Activated naive CD4-positive, alpha-beta T cell treated with anti-CD3 and anti-CD28 coated beads for 36 hours (primary cell): Measurements from ENCODE around the gene DENND2A. TPM values are rescaled to one million over a fixed set of nuclear protein-coding genes. Genes with fewer than 3 reads are reported as not detected.
"Not testable (repeated sequence)": the region's sequence is repeated elsewhere in the genome, so short reads cannot be mapped to it uniquely, and the experiment has no call there.

Source experiments
- CTCF ChIA-PET: fragments of 350-600 bp; sonication (Branson Sonifier 250); formaldehyde crosslinking; loops from one replicate; lab custom pipeline; 2021; ENCODE audit warnings: antibody characterized with exemption; lab: Charles Lee
- DNase-seq: peaks from one replicate; pipeline ENCODE4 v3.0.0-alpha.2; 2020
- H3K27ac Mint-ChIP-seq: one replicate; pipeline ENCODE4 v1.8.0; 2021; ENCODE audit warnings: mild to moderate bottlenecking, mixed read lengths
- H3K27me3 Mint-ChIP-seq: one replicate; pipeline ENCODE4 v1.8.0; 2021; ENCODE audit warnings: low read depth, mixed read lengths
- H3K36me3 Mint-ChIP-seq: one replicate; pipeline ENCODE4 v1.8.0; 2021; ENCODE audit warnings: low read depth, mixed read lengths
- H3K4me1 Mint-ChIP-seq: one replicate; pipeline ENCODE4 v1.8.0; 2021; ENCODE audit warnings: low read depth, mixed read lengths
- H3K4me3 Mint-ChIP-seq: one replicate; pipeline ENCODE4 v1.8.0; 2021; ENCODE audit warnings: mild to moderate bottlenecking, moderate library complexity, mixed read lengths
- H3K9me3 Mint-ChIP-seq: one replicate; pipeline ENCODE4 v1.8.0; 2021; ENCODE audit warnings: mixed read lengths
- intact Hi-C: fragments of 100-400 bp; cut with micrococcal nuclease; formaldehyde crosslinking; loops from one replicate; pipeline ENCODE4 v1.15.1; 2023
- total RNA-seq, 2 experiments: library from RNA; stranded (reverse); gene quantifications; one replicate each; pipeline ENCODE4 v1.2.3, GENCODE V29; 2021

Gene DENND2A
- total RNA-seq, 2 experiments from 2014 or later = not detected

GRCh38 chr7:140562926-140563481, 77.6 kb downstream of the DENND2A start:
- no peaks in the 10 kb centered on the region for H3K4me1 Mint-ChIP-seq
- H3K27ac Mint-ChIP-seq = no peak overlapping the region
- H3K27me3 Mint-ChIP-seq = no peaks in the 10 kb centered on the region
- no peaks in the 10 kb centered on the region for H3K9me3 Mint-ChIP-seq
- H3K36me3 Mint-ChIP-seq = no peaks in the 10 kb centered on the region
- DNase-seq = no peak
- CTCF ChIA-PET = interaction anchor here (0.5 kb wide), 1 partner anchor 45 kb away, joined by 3 read pairs; no protein-coding TSS in a partner anchor
- intact Hi-C loops = no loop called here
- no peak overlapping the region for H3K4me3 Mint-ChIP-seq

- CTCF ChIA-PET = interaction anchor here (0.6 kb wide), 1 partner anchor 693 kb away, joined by 5 read pairs; no protein-coding TSS in a partner anchor
- no peaks in the 10 kb centered on the region for H3K9me3 Mint-ChIP-seq
- H3K27me3 Mint-ChIP-seq = no peaks in the 10 kb centered on the region
- H3K4me3 Mint-ChIP-seq = no peak overlapping the region
- no peaks in the 10 kb centered on the region for H3K4me1 Mint-ChIP-seq
- intact Hi-C loops = no loop called here
- no peaks in the 10 kb centered on the region for H3K36me3 Mint-ChIP-seq
- no peak for DNase-seq
- H3K27ac Mint-ChIP-seq = no peak overlapping the region
These were observed 81.2 kb downstream of the DENND2A start for GRCh38 chr7:140559410-140559809.

- CTCF ChIA-PET = no interaction called here
These were observed 82.6 kb downstream of the DENND2A start for GRCh38 chr7:140557809-140558518.

GRCh38 chr7:140557069-140557468, 83.5 kb downstream of the DENND2A start:
- intact Hi-C loops = no loop called here
- no peaks in the 10 kb centered on the region for H3K27me3 Mint-ChIP-seq

More at GRCh38 chr7:140557809-140558518, 82.6 kb downstream of the DENND2A start:
- Mint-ChIP-seq H3K9me3 (no peaks in the 10 kb centered on the region), H3K36me3 (no peaks in the 10 kb centered on the region), H3K4me1 (no peaks in the 10 kb centered on the region), H3K27me3 (no peaks in the 10 kb centered on the region), H3K27ac (no peak overlapping the region), H3K4me3 (no peak overlapping the region)
- DNase-seq = no peak
- intact Hi-C loops = no loop called here

GRCh38 chr7:140553236-140553635, 87.4 kb downstream of the DENND2A start:
- CTCF ChIA-PET, intact Hi-C loops, H3K9me3 Mint-ChIP-seq, DNase-seq, H3K27ac Mint-ChIP-seq, H3K36me3 Mint-ChIP-seq, H3K27me3 Mint-ChIP-seq, H3K4me1 Mint-ChIP-seq, H3K4me3 Mint-ChIP-seq: not testable (repeated sequence)

More at GRCh38 chr7:140557069-140557468, 83.5 kb downstream of the DENND2A start:
- CTCF ChIA-PET = interaction anchor here (0.7 kb wide), 1 partner anchor 1049 kb away, joined by 5 read pairs; no protein-coding TSS in a partner anchor
- Mint-ChIP-seq H3K27ac (no peak overlapping the region), H3K4me3 (no peak overlapping the region), H3K4me1 (no peaks in the 10 kb centered on the region), H3K9me3 (no peaks in the 10 kb centered on the region), H3K36me3 (no peaks in the 10 kb centered on the region)
- DNase-seq = no peak

GRCh38 chr7:140552240-140552679, 88.4 kb downstream of the DENND2A start:
- Mint-ChIP-seq H3K4me3 (no peak overlapping the region), H3K9me3 (no peaks in the 10 kb centered on the region), H3K27ac (no peak overlapping the region), H3K4me1 (no peaks in the 10 kb centered on the region), H3K36me3 (no peaks in the 10 kb centered on the region), H3K27me3 (no peaks in the 10 kb centered on the region)
- CTCF ChIA-PET = interaction anchor here (0.6 kb wide), 1 partner anchor 54 kb away, joined by 4 read pairs; no protein-coding TSS in a partner anchor
- intact Hi-C loops = no loop called here
- no peak for DNase-seq

GRCh38 chr7:140551355-140552239, 89.0 kb downstream of the DENND2A start:
- CTCF ChIA-PET = no interaction called here
- H3K9me3 Mint-ChIP-seq = no peaks in the 10 kb centered on the region

GRCh38 chr7:140546947-140547346, 93.7 kb downstream of the DENND2A start:
- H3K4me3 Mint-ChIP-seq = no peak overlapping the region
- H3K27ac Mint-ChIP-seq = no peak overlapping the region
- no peaks in the 10 kb centered on the region for H3K27me3 Mint-ChIP-seq
- no peaks in the 10 kb centered on the region for H3K9me3 Mint-ChIP-seq
- intact Hi-C loops = no loop called here
- peaks cover 3% of the 10 kb centered on the region for H3K4me1 Mint-ChIP-seq
- no peak for DNase-seq
- no peaks in the 10 kb centered on the region for H3K36me3 Mint-ChIP-seq
- CTCF ChIA-PET = interaction anchor here (0.5 to 1.6 kb wide), 3 partner anchors 48 to 435 kb away, joined by 3 to 4 read pairs (median 4); no protein-coding TSS in a partner anchor

More at GRCh38 chr7:140551355-140552239, 89.0 kb downstream of the DENND2A start:
- no peak overlapping the region for H3K4me3 Mint-ChIP-seq
- DNase-seq = no peak
- intact Hi-C loops = no loop called here
- no peaks in the 10 kb centered on the region for H3K4me1 Mint-ChIP-seq
- no peak overlapping the region for H3K27ac Mint-ChIP-seq
- H3K36me3 Mint-ChIP-seq = no peaks in the 10 kb centered on the region
- H3K27me3 Mint-ChIP-seq = no peaks in the 10 kb centered on the region

- intact Hi-C loops = no loop called here
- peaks cover 8% of the 10 kb centered on the region for H3K4me1 Mint-ChIP-seq
- H3K27ac Mint-ChIP-seq = no peak overlapping the region
- H3K4me3 Mint-ChIP-seq = no peak overlapping the region
- CTCF ChIA-PET = no interaction called here
- no peaks in the 10 kb centered on the region for H3K27me3 Mint-ChIP-seq
- H3K9me3 Mint-ChIP-seq = no peaks in the 10 kb centered on the region
- no peak for DNase-seq
- H3K36me3 Mint-ChIP-seq = no peaks in the 10 kb centered on the region
These were observed 96.2 kb downstream of the DENND2A start for GRCh38 chr7:140544388-140544826.

- H3K27me3 Mint-ChIP-seq = no peaks in the 10 kb centered on the region
- H3K27ac Mint-ChIP-seq = no peak overlapping the region
- no peaks in the 10 kb centered on the region for H3K36me3 Mint-ChIP-seq
- intact Hi-C loops = no loop called here
- no peaks in the 10 kb centered on the region for H3K9me3 Mint-ChIP-seq
- H3K4me3 Mint-ChIP-seq = no peak overlapping the region
- H3K4me1 Mint-ChIP-seq = peaks cover 8% of the 10 kb centered on the region
- CTCF ChIA-PET = no interaction called here
- no peak for DNase-seq
These were observed 98.4 kb downstream of the DENND2A start for GRCh38 chr7:140542228-140542603.

GRCh38 chr7:140541513-140542227, 98.9 kb downstream of the DENND2A start:
- CTCF ChIA-PET = no interaction called here
- no peaks in the 10 kb centered on the region for H3K36me3 Mint-ChIP-seq
- H3K27me3 Mint-ChIP-seq = no peaks in the 10 kb centered on the region
- no peak overlapping the region for H3K4me3 Mint-ChIP-seq
- intact Hi-C loops = no loop called here
- peaks cover 8% of the 10 kb centered on the region for H3K4me1 Mint-ChIP-seq
- no peak overlapping the region for H3K27ac Mint-ChIP-seq
- no peaks in the 10 kb centered on the region for H3K9me3 Mint-ChIP-seq
- DNase-seq = no peak

GRCh38 chr7:140541176-140541512, 99.5 kb downstream of the DENND2A start:
- no peak overlapping the region for H3K4me3 Mint-ChIP-seq
- CTCF ChIA-PET = no interaction called here
- H3K4me1 Mint-ChIP-seq = peaks cover 8% of the 10 kb centered on the region
- no peak overlapping the region for H3K27ac Mint-ChIP-seq
- no peak for DNase-seq
- intact Hi-C loops = no loop called here
- no peaks in the 10 kb centered on the region for H3K36me3 Mint-ChIP-seq
- no peaks in the 10 kb centered on the region for H3K9me3 Mint-ChIP-seq
- no peaks in the 10 kb centered on the region for H3K27me3 Mint-ChIP-seq
